KMS-11 (cell line): Measurements from ENCODE around the gene NRBF2.

Experiments
- H2AFZ ChIP-seq: fragments of 200-600 bp; sonication (generic); 2 replicates; pipeline ENCODE4 v1.6.1; 2016; ENCODE audit warnings: antibody characterized with exemption, mixed run types, low read depth
- H3K27ac ChIP-seq: fragments of 200-600 bp; sonication (generic); 2 replicates; pipeline ENCODE4 v1.6.1; 2016; ENCODE audit warnings: mild to moderate bottlenecking, mixed run types
- H3K27me3 ChIP-seq: fragments of 200-600 bp; sonication (generic); 2 replicates; pipeline ENCODE4 v1.6.1; 2017; ENCODE audit warnings: mild to moderate bottlenecking, low read depth, mixed run types, moderate library complexity; ENCODE audit not compliant: insufficient read depth
- H3K36me3 ChIP-seq: fragments of 200-600 bp; sonication (generic); 2 replicates; pipeline ENCODE4 v1.6.1; 2017; ENCODE audit warnings: mild to moderate bottlenecking, mixed run types; ENCODE audit not compliant: insufficient read depth
- H3K4me1 ChIP-seq: fragments of 200-600 bp; sonication (generic); 2 replicates; pipeline ENCODE4 v1.6.1; 2016; ENCODE audit warnings: mild to moderate bottlenecking, low read depth, mixed run types; ENCODE audit not compliant: poor library complexity, severe bottlenecking
- H3K4me2 ChIP-seq: fragments of 200-600 bp; sonication (generic); 2 replicates; pipeline ENCODE4 v1.7.0; 2016; ENCODE audit warnings: mild to moderate bottlenecking, mixed run types
- H3K4me3 ChIP-seq: fragments of 200-600 bp; sonication (generic); IDR thresholded peaks from 2 replicates; pipeline ENCODE4 v1.6.1; 2017; ENCODE audit warnings: low read depth, low read length, mixed read lengths; ENCODE audit not compliant: insufficient read depth
- H3K79me2 ChIP-seq: fragments of 200-600 bp; sonication (generic); 2 replicates; pipeline ENCODE4 v1.6.1; 2016; ENCODE audit warnings: low read depth, mixed run types; ENCODE audit not compliant: insufficient read depth
- H3K9ac ChIP-seq: fragments of 200-600 bp; sonication (generic); 2 replicates; pipeline ENCODE4 v1.6.1; 2016; ENCODE audit warnings: mild to moderate bottlenecking, mixed run types
- H4K20me1 ChIP-seq: fragments of 200-600 bp; sonication (generic); 2 replicates; pipeline ENCODE4 v1.6.1; 2016; ENCODE audit warnings: mild to moderate bottlenecking, mixed run types; ENCODE audit not compliant: insufficient read depth
- CTCF ChIP-seq: fragments of 200-600 bp; sonication (generic); conservative IDR thresholded peaks from 2 replicates; pipeline ENCODE4 v1.6.1; 2017; ENCODE audit warnings: low read depth, mild to moderate bottlenecking, antibody characterized with exemption, low read length, moderate library complexity, mixed read lengths

Gene NRBF2

GRCh38 chr10:63175534-63175933 is 42.4 kb downstream of the NRBF2 start:
- Histone ChIP-seq H4K20me1 (no peaks in the 10 kb centered on the region), H3K27ac (no peak overlapping the region), H3K4me3 (no peak overlapping the region), H3K79me2 (no peaks in the 10 kb centered on the region; the same call in 1 of the 2 replicates), H3K36me3 (peaks cover 3% of the 10 kb centered on the region; the same call in 1 of the 2 replicates), H3K9ac (no peak overlapping the region), H3K4me2 (no peak overlapping the region), H2AFZ (no peak overlapping the region), H3K27me3 (no peaks in the 10 kb centered on the region), H3K4me1 (peaks cover 46% of the 10 kb centered on the region)
- TF ChIP-seq CTCF = no peak

GRCh38 chr10:63192826-63193225 is 59.7 kb downstream of the NRBF2 start:
- no peaks in the 10 kb centered on the region for H4K20me1 ChIP-seq
- no peak for TF ChIP-seq CTCF
- no peak overlapping the region for H3K9ac ChIP-seq
- no peaks in the 10 kb centered on the region for H3K4me1 ChIP-seq
- no peaks in the 10 kb centered on the region for H3K79me2 ChIP-seq
- no peaks in the 10 kb centered on the region for H3K27me3 ChIP-seq
- H3K4me3 ChIP-seq = no peak overlapping the region
- H3K27ac ChIP-seq = no peak overlapping the region
- peaks cover 7% of the 10 kb centered on the region; the same call in 1 of the 2 replicates for H3K36me3 ChIP-seq
- H3K4me2 ChIP-seq = no peak overlapping the region
- H2AFZ ChIP-seq = no peak overlapping the region

GRCh38 chr10:63197344-63198092 is 64.4 kb downstream of the NRBF2 start:
- Histone ChIP-seq H3K4me3 (no peak overlapping the region), H4K20me1 (0 out of 2 replicates have a peak, but pooled peaks cover under 1% of the 10 kb centered on the region), H3K4me1 (no peaks in the 10 kb centered on the region), H3K27me3 (no peaks in the 10 kb centered on the region), H3K4me2 (no peak overlapping the region), H3K79me2 (no peaks in the 10 kb centered on the region), H2AFZ (no peak overlapping the region), H3K27ac (no peak overlapping the region), H3K36me3 (peaks cover 7% of the 10 kb centered on the region; the same call in 1 of the 2 replicates), H3K9ac (no peak overlapping the region)
- no peak for TF ChIP-seq CTCF

- Histone ChIP-seq H3K27ac (no peak overlapping the region), H3K4me1 (peaks cover 5% of the 10 kb centered on the region), H3K4me3 (no peak overlapping the region), H4K20me1 (peaks cover 4% of the 10 kb centered on the region; the same call in 1 of the 2 replicates), H3K4me2 (no peak overlapping the region), H3K9ac (no peak overlapping the region), H3K79me2 (no peaks in the 10 kb centered on the region; the same call in 1 of the 2 replicates), H3K36me3 (peaks cover 3% of the 10 kb centered on the region; the same call in 1 of the 2 replicates), H2AFZ (no peak overlapping the region), H3K27me3 (no peaks in the 10 kb centered on the region)
- TF ChIP-seq CTCF = no peak
These were observed 66.6 kb downstream of the NRBF2 start for GRCh38 chr10:63199716-63200115.
